WTC11 (cell line): ENCODE data around the gene FREM1.

ENCODE experiments used
- CDX4 ChIP-seq: fragments of 250-450 bp; sonication (Bioruptor Pico); IDR thresholded peaks from 2 replicates; pipeline ENCODE4 v1.9.0; 2021; ENCODE audit warnings: moderate library complexity, mild to moderate bottlenecking, inconsistent platforms, borderline replicate concordance
- CTCF ChIP-seq: fragments of 200-600 bp; IDR thresholded peaks from 2 replicates; pipeline ENCODE4 v1.8.0; 2022; ENCODE audit warnings: antibody characterized with exemption
- SMAD3 ChIP-seq: sonication (generic); formaldehyde crosslinking; IDR thresholded peaks from 2 replicates; pipeline ENCODE4 v1.8.0; 2022; ENCODE audit warnings: missing genetic modification reagents, mild to moderate bottlenecking, borderline replicate concordance
- ZNF232 ChIP-seq: sonication (generic); formaldehyde crosslinking; IDR thresholded peaks from 2 replicates; pipeline ENCODE4 v1.8.0; 2022; ENCODE audit warnings: mild to moderate bottlenecking, missing genetic modification reagents

GRCh38 chr9:14849296-14849695 lies 60.9 kb downstream of the FREM1 start:
- no peak for TF ChIP-seq CTCF
- TF ChIP-seq ZNF232 (CRISPR knock-in tag): no peak
- TF ChIP-seq CDX4: no peak
- no peak for TF ChIP-seq SMAD3 (CRISPR knock-in tag)
